Choroid plexus epithelial cell (primary cell): ENCODE results near the gene TOX2.

Experiments used
- DNase-seq: peaks from one replicate; pipeline ENCODE4 v3.0.0-alpha.2; 2010; ENCODE audit warnings: low read depth
- H3K4me3 ChIP-seq: 2 replicates; pipeline ENCODE4 v1.5.1; 2011; ENCODE audit warnings: low read depth, mild to moderate bottlenecking, control low read depth, low read length, moderate library complexity
- CTCF ChIP-seq: conservative IDR thresholded peaks from 2 replicates; pipeline ENCODE4 v1.5.1; 2011; ENCODE audit warnings: low read depth, mild to moderate bottlenecking, control low read depth, inconsistent platforms, low read length, moderate library complexity

The TOX2 gene

GRCh38 chr20:43982886-43983285 lies 68.2 kb downstream of the TOX2 start:
- no peak for TF ChIP-seq CTCF
- no peak overlapping the region for H3K4me3 ChIP-seq
- DNase-seq = no peak

GRCh38 chr20:43983359-43983758 lies 68.7 kb downstream of the TOX2 start:
- no peak overlapping the region for H3K4me3 ChIP-seq
- DNase-seq = no peak
- TF ChIP-seq CTCF = peak; percentile 47

- no peak for DNase-seq
- no peak overlapping the region for H3K4me3 ChIP-seq
- no peak for TF ChIP-seq CTCF
Observed at GRCh38 chr20:43983904-43984361, 69.3 kb downstream of the TOX2 start.

GRCh38 chr20:43984587-43984986 lies 69.9 kb downstream of the TOX2 start:
- TF ChIP-seq CTCF = no peak
- H3K4me3 ChIP-seq = no peak overlapping the region
- no peak for DNase-seq

- H3K4me3 ChIP-seq = no peak overlapping the region
- DNase-seq = no peak
- TF ChIP-seq CTCF = no peak
Observed at GRCh38 chr20:43985121-43985520, 70.5 kb downstream of the TOX2 start.

GRCh38 chr20:43985608-43986316 lies 71.1 kb downstream of the TOX2 start:
- no peak for TF ChIP-seq CTCF
- no peak overlapping the region for H3K4me3 ChIP-seq
- no peak for DNase-seq

GRCh38 chr20:43987018-43987417 lies 72.4 kb downstream of the TOX2 start:
- H3K4me3 ChIP-seq = no peak overlapping the region
- DNase-seq = no peak
- no peak for TF ChIP-seq CTCF
